ENCODE results near the gene PTPRN2.
"Not testable (repeated sequence)": the region's sequence is repeated elsewhere in the genome, so short reads cannot be mapped to it uniquely, and the experiment has no call there.

The PTPRN2 gene

DNA sequence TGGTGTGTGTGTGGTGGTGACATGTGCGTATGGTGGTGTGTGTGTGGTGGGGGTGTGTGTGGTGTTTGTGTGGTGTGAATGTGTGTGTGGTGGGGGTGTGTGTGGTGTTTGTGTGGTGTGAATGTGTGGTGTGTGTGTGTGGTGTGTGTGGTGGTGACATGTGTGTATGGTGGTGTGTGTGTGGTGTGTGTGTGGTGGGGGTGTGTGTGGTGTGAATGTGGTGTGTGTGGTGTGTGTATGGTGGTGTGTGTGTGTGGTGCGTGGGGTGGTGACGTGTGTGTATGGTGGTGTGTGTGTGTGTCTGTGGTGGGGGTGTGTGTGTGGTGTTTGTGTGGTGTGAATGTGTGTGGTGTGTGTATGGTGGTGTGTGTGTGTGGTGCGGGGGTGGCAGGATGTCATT is 797.7 kb downstream of the PTPRN2 start:
- DNase-seq = no peak

DNA sequence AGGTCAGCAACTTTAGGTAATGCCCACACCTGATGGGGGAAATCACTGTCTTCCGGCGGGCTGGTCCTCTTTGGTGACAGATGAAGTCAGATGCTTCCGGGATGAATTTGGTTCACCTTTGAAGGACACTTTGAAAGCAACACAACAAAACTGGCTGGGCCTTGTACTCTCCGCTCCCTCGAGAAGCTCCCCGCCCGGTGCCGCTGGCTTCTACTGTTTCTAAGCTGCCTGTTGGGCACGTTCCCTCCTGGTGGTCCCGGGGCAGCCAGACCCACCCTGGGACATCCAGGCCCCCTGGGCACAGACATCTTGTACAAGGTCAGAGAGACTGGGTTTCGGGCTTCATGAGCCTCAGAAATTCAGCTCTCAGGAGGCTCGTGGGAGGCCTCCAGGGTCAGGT is 798.5 kb downstream of the PTPRN2 start:
- no peak for DNase-seq

DNA sequence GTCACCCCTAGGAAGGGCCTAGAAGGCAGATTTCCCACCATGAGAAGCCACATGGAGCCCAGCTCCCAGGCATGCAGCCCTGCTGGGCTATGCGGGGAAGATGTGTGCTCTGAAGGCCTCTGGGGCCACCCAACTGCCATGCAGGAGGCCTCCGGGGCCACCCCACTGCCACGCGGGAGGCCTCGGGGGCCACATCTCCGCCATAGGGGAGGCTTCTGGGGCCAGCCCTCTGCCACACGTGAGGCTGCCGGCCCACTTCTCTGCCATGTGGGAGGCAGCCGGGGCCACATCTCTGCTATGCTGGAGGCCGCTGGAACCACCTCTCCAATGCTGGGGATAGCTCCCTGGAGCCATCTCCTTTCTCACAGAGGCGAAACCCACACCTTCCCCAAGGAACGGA is 799.0 kb downstream of the PTPRN2 start:
- no peak for DNase-seq

DNA sequence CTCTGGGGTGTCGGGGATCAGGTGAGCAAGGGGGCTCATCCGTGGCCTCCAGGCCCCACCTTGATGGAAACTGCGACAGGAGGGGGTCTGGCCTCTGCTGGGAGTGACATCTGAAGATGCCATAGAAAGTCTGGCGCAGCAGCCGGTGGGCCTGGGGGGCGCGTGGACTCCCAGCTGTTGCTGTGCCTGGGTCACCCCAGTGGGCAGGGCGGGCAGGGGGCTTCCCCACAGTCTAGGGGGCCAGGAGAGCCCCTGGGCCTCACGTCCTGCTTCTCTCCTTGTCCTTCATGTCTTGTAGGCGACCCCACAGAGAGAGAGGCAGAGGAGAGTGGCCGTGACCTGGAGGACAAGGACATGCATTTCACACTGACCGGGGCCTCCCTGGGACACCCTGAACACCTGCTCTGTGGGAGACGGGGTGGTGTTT is 800.3 kb downstream of the PTPRN2 start:
- no peak for DNase-seq

DNA sequence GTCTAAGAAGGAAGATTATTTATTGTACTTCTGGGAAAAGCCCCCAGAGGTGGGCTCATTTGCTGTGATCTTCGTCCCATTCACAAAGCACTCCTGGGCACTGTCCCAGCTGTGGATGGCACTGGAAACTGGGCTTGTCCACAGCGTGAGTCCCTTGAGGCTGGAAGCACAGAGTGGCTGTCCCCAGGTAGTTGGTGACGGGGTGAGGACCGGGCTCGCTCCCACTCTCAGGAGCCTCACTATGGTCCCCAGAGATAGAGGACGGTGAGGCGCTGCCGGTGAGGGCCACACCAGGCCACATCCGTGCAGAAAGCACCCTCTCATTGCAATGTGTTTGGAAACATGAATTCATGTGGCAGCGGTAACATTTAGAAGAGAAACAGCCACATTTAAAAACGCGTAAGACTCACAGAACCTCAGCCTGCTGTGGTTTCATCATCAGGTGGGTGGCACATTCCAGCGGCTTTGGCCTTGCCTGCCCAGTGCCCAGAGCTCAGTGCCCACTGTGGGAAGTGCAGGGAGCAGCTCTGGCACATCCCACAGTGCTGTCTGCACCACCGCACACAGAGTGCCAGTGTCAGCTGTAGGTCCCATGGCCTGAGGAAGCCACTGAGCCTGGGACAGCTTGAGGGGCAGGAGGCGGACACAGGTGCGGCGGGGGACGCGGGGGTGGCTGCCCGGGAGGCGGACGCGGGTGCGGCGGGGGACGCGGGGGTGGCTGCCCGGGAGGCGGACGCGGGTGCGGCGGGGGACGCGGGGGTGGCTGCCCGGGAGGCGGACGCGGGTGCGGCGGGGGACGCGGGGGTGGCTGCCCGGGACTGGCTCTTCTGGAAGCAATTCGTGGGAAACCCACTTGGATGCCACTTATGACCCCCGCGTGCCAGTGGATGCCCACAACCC is 801.0 kb downstream of the PTPRN2 start:
- no peak for DNase-seq

DNA sequence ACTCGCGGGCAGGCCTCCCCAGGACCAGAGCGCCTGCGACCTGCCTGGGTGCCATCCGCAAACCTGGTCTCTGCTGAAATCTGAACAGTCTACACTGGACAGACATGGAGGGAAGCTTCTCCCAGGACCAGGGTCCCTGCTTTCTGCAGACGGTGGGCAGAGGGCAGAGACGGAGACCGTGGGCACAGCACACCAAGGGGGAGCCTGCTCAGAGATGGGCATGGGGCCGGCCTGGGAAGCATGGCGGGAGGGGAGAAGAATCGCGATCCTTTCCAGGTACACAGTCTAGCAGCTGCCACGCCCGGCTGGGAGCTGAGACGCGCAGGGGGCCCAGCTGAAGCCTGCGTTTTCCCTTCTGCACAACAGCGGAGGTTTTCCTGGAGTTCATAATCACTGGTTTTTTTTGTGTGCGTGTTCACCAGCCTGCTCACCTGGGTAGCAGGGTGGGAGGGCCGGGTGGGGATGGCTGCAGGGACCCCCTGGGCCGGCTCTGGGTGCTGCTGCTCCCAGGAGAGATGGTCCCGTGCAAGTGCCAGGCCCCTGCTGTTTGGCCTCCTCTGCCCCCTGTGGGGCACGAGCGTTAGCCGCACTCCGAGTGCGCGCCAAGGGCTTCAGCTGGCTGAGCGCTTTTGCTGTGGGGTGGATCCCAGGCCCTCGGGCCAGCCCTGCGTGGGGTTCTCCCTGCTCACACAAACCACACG is 802.0 kb downstream of the PTPRN2 start:
- no peak for DNase-seq

- no peak for DNase-seq
These were observed 802.6 kb downstream of the PTPRN2 start for GRCh38 chr7:157784979-157785441.

- no peak for DNase-seq
These were observed 803.4 kb downstream of the PTPRN2 start for GRCh38 chr7:157784041-157784835.

DNA sequence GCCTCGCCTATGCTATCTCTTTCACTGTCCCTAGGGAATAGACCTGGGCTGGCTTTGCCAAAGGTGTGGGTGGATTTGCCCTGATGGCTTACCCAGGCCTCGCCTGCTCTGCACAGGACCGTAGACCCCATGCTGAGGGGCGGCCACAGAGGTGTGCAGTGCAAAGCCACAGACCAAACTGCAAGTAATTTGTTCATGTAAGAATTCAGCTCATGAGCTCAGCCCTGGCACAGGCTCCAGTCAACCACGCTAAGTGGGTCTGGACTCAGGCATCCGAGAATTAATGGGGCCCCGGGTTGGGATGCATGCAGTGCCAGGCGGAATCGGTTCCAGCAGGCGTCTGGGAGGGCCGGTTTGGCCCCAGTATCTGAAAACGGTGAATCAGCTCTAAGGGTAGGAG is 805.6 kb downstream of the PTPRN2 start:
- DNase-seq = no peak

DNA sequence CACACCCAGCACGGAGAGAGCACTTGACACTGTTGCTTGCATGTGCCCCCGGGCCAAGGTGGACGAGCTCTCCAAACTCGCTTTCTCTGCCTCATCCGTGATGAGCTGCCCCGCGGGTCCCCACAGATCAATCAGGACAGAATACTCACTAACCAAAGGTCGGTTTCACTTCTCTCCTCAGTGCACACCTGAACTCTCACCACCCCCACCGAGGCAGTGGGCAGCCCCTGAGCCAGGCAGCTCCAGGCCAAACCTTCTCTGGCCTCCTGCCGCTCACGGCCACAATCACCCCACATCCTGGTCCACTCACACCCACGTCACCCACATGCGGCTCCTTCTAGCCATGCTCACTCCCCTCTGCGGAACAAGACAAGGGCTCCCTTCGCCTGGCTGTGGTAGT is 806.9 kb downstream of the PTPRN2 start:
- no peak for DNase-seq

DNA sequence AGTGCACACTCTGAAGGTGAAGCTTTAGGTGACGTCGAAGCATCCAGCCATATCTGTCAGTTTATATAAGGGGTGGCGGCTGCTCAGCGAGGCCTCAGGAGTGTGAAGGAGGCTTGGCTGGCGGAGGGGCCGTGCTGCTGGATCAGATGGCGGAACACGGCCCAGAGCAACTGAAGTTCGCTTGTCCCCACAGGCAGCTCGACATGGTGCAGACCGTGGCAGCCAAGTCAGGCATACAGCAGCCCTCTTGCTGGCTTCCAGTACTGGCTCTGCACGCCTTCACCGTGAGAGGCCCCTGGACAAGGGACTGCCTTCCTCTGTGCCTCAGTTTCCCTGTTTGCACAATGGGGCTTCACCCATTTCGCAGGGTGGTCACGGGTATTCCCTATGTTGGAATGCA is 807.3 kb downstream of the PTPRN2 start:
- no peak for DNase-seq

DNA sequence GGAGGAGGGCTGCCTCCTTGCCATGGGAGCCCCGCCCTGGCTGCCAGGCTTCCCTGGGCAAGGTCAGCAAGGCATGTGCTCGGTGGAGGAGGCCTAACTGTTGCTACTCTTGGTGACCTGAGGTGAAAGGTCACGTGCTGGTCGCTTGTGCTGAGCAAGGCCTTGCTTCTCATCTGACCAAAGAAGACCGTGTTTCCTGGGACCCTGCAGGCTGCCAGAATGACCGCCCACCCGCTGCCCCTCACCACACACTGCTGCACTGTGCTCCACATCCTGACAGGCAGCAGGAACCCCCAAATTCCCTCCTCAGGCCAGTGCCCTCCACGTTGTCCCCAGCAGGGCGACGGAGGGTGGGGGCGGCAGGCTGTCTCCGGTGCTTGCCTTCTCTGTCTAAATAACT is 808.4 kb downstream of the PTPRN2 start:
- no peak for DNase-seq

- not testable (repeated sequence) for DNase-seq
These were observed 810.3 kb downstream of the PTPRN2 start for GRCh38 chr7:157777194-157777762.

DNA sequence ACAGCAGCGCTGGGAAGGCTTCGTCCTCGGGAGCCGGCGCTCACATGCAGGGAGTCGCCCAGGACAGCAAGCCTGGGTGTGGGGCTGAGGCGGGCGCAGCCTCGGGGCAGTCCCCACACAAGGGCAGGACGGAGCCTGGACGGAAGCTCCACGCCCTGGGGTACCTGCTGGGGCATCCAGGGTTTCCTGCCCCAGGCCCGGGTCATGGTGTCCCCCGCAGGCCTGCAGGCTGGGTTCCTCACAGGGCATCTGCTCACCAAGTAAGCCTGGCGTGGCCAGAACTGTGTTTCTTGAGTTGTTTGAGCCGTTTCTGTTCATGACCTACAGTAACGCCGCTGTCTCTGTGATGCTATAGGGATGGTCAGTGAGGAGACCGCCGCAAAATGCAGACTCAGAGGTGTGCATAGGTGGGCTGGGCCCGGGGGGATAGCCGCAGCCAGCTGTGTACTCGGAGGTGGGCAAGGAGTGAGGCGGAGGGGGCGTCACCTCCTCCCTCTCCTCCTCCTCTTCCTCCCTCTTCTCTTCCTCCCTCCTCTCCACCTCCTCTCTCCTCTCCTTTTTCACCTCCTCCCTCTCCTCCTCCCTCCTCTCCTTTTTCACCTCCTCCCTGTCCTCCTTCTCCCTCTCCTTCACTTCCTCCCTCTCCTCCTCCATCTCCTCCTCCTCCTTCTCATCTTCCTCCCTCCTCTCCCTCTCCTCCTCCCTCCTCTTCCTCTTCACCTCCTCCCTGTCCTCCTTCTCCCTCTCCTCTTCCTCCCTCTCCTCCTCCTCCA is 811.9 kb downstream of the PTPRN2 start:
- DNase-seq = no peak

DNA sequence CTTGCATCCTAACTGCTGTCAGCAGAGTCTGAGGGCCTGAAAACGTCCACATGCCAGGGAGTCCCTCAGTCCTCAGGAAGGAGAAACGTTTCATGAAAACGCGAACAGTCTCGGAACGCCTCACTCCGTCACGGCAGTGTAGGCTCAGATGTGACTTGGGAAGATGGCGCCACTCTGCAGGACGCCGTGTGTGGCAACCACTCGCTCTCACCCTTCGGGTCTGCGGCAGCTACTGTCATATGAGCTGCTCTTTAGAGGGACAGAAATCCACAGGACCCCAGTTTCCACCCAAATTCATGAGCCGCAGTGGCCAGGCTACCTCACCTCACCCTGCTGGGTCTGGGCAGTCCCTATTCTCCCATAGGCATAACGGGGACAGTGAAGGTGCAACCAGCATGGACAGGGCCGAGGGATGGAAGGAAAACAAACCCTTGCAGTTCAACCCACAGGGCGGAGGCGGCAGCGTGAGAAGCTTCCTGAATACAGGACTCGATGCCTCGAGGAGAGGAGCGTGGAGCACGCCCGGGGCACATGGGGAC is 812.5 kb downstream of the PTPRN2 start:
- DNase-seq = no peak

- no peak for DNase-seq
These were observed 813.1 kb downstream of the PTPRN2 start for GRCh38 chr7:157774495-157774894.

GRCh38 chr7:157773361-157773760 is 814.3 kb downstream of the PTPRN2 start:
- DNase-seq = no peak

- no peak for DNase-seq
These were observed 815.0 kb downstream of the PTPRN2 start for GRCh38 chr7:157772486-157773130.

DNA sequence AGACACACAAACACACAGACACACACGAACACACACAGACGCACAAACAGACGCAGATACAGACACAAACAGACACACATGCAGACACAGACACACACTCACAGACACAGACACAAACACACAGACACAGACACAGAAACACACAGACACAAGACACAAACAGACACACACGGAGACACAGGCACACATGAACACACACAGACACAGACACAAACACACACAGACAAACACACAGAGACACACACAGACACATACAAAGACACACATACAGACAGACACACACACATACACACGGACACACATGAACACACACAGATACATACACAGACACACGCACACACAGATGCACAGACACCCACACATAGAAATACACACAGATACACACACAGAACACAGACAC is 815.9 kb downstream of the PTPRN2 start:
- DNase-seq = no peak

GRCh38 chr7:157770716-157771320 is 816.8 kb downstream of the PTPRN2 start:
- no peak for DNase-seq

All from fibroblast of upper back skin (primary cell).